Suprapubic skin (tissue), 4 donors: ENCODE results near the gene SYNPO2. TPM values are rescaled to one million over a fixed set of nuclear protein-coding genes. Genes with fewer than 3 reads are reported as not detected.

Experiments used
- DNase-seq, 2 donors: peaks; one replicate each; pipeline ENCODE4 v3.0.0-alpha.2; 2019; ENCODE audit warnings: low spot score in 2 of 2
- H3K27ac ChIP-seq: fragments of 200-600 bp; sonication (generic); one replicate; pipeline ENCODE4 v1.5.1; 2019
- H3K27me3 ChIP-seq: fragments of 200-600 bp; sonication (generic); one replicate; pipeline ENCODE4 v1.5.1; 2019
- H3K36me3 ChIP-seq: fragments of 200-600 bp; sonication (generic); one replicate; pipeline ENCODE4 v1.5.1; 2019
- H3K4me1 ChIP-seq: fragments of 200-600 bp; sonication (generic); one replicate; pipeline ENCODE4 v1.5.1; 2019
- H3K4me3 ChIP-seq: fragments of 200-600 bp; sonication (generic); one replicate; pipeline ENCODE4 v1.5.1; 2019; ENCODE audit warnings: mild to moderate bottlenecking
- H3K9me3 ChIP-seq: fragments of 200-600 bp; sonication (generic); one replicate; pipeline ENCODE4 v1.5.1; 2019
- EP300 ChIP-seq: sonication (generic); formaldehyde crosslinking; IDR thresholded peaks from one replicate; pipeline ENCODE4 v1.6.1; 2017; ENCODE audit warnings: antibody characterized with exemption
- POLR2A ChIP-seq, 2 donors: fragments of 450-650 bp; IDR thresholded peaks; one replicate each; pipeline ENCODE4 v1.6.1; 2017; ENCODE audit warnings: antibody characterized with exemption in 2 of 2, mild to moderate bottlenecking in 2 of 2, moderate library complexity in 2 of 2
- POLR2AphosphoS5 ChIP-seq, 3 donors: sonication (generic); formaldehyde crosslinking; IDR thresholded peaks; one replicate each; pipeline ENCODE4 v1.6.1; 2017; ENCODE audit warnings: antibody characterized with exemption in 3 of 3
- WGBS: methylation state at CpG from one replicate; pipeline ENCODE4 v1.1.5; 2018; 5-methylcytosine and 5-hydroxymethylcytosine counted together
- total RNA-seq, 4 donors: library from RNA; depleted of rRNA; stranded (reverse); fragments of >200 nt; gene quantifications; one replicate each; pipeline ENCODE4 v1.1.0, GENCODE V29; 2016
- TF ChIP-seq, protein P1 (sequence below), 2 donors: fragments of 200-600 bp in 1 of 2; fragments of 450-650 bp in 1 of 2; sonication (generic) in 1 of 2; IDR thresholded peaks; one replicate each; pipeline ENCODE4 v1.5.1; 2016 to 2019; ENCODE audit warnings: antibody characterized with exemption in 2 of 2, mild to moderate bottlenecking in 1 of 2, moderate library complexity in 1 of 2

Gene SYNPO2
- total RNA-seq, 4 donors from 2014 or later, result 14.3 to 33.6 (median 19.1) TPM

DNA sequence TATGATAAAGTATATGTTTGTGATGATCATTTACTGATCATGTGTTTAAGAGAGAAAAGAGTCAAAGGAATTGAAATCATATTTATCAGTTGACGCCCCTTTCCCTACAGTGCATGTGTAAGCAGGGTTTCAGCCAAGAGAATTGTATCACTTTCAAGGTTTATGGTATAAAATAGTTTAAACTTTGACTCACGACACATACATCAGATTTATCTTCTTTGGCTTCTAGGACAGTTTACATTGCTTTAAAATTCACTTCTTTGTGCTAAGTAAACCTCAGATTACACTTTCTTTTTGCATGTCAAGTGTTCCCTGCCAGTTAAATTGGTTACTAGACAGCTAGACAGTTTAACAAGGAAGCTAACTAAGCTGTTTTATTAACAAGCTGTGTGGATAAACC lies 160.7 kb downstream of the SYNPO2 start:
- H3K4me3 ChIP-seq, result no peak overlapping the region
- H3K36me3 ChIP-seq, result no peaks in the 10 kb centered on the region
- TF ChIP-seq EP300 (no peak), POLR2A (IDR thresholded peaks at IDR 0.05) (no peak), POLR2AphosphoS5 (IDR thresholded peaks at IDR 0.05) (no peak)
- TF ChIP-seq, protein P1, sequence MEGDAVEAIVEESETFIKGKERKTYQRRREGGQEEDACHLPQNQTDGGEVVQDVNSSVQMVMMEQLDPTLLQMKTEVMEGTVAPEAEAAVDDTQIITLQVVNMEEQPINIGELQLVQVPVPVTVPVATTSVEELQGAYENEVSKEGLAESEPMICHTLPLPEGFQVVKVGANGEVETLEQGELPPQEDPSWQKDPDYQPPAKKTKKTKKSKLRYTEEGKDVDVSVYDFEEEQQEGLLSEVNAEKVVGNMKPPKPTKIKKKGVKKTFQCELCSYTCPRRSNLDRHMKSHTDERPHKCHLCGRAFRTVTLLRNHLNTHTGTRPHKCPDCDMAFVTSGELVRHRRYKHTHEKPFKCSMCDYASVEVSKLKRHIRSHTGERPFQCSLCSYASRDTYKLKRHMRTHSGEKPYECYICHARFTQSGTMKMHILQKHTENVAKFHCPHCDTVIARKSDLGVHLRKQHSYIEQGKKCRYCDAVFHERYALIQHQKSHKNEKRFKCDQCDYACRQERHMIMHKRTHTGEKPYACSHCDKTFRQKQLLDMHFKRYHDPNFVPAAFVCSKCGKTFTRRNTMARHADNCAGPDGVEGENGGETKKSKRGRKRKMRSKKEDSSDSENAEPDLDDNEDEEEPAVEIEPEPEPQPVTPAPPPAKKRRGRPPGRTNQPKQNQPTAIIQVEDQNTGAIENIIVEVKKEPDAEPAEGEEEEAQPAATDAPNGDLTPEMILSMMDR (IDR thresholded peaks at IDR 0.05), result no peak
- no peaks in the 10 kb centered on the region for H3K9me3 ChIP-seq
- no peaks in the 10 kb centered on the region for H3K27me3 ChIP-seq
- no peak for DNase-seq
- H3K27ac ChIP-seq, result no peak overlapping the region
- no peaks in the 10 kb centered on the region for H3K4me1 ChIP-seq
- 92% methylated on average over 2 of the region's 2 CpGs for WGBS

DNA sequence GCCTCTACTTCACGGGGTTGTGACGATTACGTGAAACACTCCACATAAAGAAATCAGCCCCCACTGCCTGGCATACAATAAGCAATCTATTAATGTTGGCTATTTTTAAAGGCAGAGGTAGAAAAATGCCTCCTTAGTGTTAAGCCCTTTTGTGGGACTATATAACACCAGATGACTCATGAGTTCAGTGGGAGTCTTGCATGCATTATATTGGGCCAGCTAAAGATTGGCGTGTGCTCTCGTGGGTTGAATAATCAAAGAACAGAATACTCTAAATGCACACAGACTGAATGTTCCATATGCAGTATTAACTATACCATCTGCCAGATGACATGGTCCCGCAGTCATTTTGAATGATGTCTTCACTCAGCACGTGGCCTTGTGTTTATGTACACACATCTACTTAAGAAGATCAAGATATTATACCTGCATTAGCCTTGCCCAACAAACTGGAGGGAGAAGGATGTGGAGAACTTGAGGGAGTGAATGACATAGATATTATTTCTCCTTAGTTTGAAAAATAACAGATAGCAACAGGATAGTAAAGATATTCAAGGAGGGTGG lies 162.0 kb downstream of the SYNPO2 start:
- Histone ChIP-seq H3K36me3 (no peaks in the 10 kb centered on the region), H3K27me3 (no peaks in the 10 kb centered on the region), H3K9me3 (no peaks in the 10 kb centered on the region), H3K27ac (no peak overlapping the region), H3K4me1 (no peaks in the 10 kb centered on the region), H3K4me3 (no peak overlapping the region)
- TF ChIP-seq, protein P1 (IDR thresholded peaks at IDR 0.05), result no peak
- no peak for TF ChIP-seq POLR2A (IDR thresholded peaks at IDR 0.05)
- TF ChIP-seq POLR2AphosphoS5 (IDR thresholded peaks at IDR 0.05), result no peak
- no peak for TF ChIP-seq EP300
- DNase-seq, result no peak
- 90% methylated on average over 7 of the region's 7 CpGs for WGBS

DNA sequence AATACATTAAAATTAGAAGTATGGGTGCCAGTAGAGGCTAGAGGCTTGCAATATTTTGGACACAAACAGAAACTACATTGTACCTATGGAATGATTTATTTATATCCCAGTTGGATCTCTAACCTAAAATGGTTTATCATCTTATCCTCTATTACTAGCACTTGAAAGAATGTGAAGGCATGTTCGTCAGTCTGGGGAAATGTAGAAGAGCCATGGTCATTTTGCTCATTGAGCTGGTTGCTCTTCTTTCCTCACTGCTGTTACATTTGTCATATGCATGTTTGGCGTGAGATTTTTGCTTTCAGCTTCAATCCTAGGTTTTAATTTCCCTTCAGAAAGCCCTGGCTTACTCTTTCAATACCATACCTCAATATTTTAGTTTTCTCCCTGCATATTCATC lies 164.6 kb downstream of the SYNPO2 start:
- TF ChIP-seq EP300 (no peak), POLR2AphosphoS5 (IDR thresholded peaks at IDR 0.05) (no peak), POLR2A (IDR thresholded peaks at IDR 0.05) (no peak)
- TF ChIP-seq, protein P1 (IDR thresholded peaks at IDR 0.05), result no peak
- no peak for DNase-seq
- Histone ChIP-seq H3K27ac (no peak overlapping the region), H3K4me1 (no peaks in the 10 kb centered on the region), H3K36me3 (no peaks in the 10 kb centered on the region), H3K27me3 (no peaks in the 10 kb centered on the region), H3K4me3 (no peak overlapping the region), H3K9me3 (no peaks in the 10 kb centered on the region)
- 89% methylated on average over 2 of the region's 2 CpGs for WGBS

DNA sequence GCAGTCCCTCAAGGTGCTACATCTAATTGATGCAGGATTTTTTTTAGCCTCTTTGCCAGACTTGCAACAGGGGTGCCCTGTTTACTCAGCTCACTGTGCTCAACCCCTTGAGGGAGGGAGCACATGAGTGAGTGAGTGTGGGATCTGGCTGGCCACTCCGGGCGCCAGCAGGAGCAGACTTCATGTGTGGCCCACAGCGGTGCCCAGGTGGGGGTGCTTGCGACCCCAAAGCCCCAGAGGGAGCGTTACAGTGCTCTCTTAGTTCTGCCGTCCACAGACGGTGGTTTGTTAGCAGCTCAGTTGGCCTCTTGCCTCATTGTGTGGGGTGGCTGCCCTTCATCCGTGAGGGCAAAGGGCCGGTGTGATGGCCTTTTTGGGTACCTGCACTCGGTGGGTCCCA lies 165.3 kb downstream of the SYNPO2 start:
- Histone ChIP-seq H3K27ac (no peak overlapping the region), H3K36me3 (no peaks in the 10 kb centered on the region), H3K4me3 (no peak overlapping the region), H3K4me1 (no peaks in the 10 kb centered on the region), H3K9me3 (no peaks in the 10 kb centered on the region), H3K27me3 (no peaks in the 10 kb centered on the region)
- no peak for TF ChIP-seq POLR2A (IDR thresholded peaks at IDR 0.05)
- TF ChIP-seq EP300, result no peak
- TF ChIP-seq, protein P1 (IDR thresholded peaks at IDR 0.05), result no peak
- TF ChIP-seq POLR2AphosphoS5 (IDR thresholded peaks at IDR 0.05), result no peak
- 97% methylated on average over 10 of the region's 10 CpGs for WGBS
- no peak for DNase-seq

DNA sequence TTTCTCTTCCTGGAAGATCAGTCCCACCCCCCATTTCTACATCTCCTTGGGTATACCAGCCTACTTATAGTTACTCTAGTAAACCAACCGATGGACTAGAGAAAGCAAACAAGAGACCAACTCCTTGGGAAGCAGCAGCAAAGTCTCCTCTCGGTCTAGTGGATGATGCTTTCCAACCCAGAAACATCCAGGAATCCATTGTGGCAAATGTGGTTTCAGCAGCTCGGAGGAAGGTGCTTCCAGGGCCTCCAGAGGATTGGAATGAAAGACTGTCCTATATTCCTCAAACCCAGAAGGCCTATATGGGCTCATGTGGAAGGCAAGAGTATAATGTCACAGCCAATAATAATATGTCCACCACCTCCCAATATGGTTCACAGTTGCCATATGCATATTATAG lies 168.8 kb downstream of the SYNPO2 start:
- no peaks in the 10 kb centered on the region for H3K36me3 ChIP-seq
- 90% methylated on average over 3 of the region's 3 CpGs for WGBS
- no peaks in the 10 kb centered on the region for H3K4me1 ChIP-seq
- H3K4me3 ChIP-seq, result no peak overlapping the region
- no peak for TF ChIP-seq POLR2AphosphoS5 (IDR thresholded peaks at IDR 0.05)
- TF ChIP-seq, protein P1 (IDR thresholded peaks at IDR 0.05), result no peak
- no peak for TF ChIP-seq POLR2A (IDR thresholded peaks at IDR 0.05)
- no peak for TF ChIP-seq EP300
- H3K9me3 ChIP-seq, result no peaks in the 10 kb centered on the region
- DNase-seq, result no peak
- H3K27me3 ChIP-seq, result no peaks in the 10 kb centered on the region
- no peak overlapping the region for H3K27ac ChIP-seq
